ENCODE results near the gene AXIN1.

The AXIN1 gene

GRCh38 chr16:297832-298231 is 54.7 kb downstream of the AXIN1 start:
- DNase-seq: no peak

- DNase-seq: no peak
Observed at GRCh38 chr16:296806-297510, 55.6 kb downstream of the AXIN1 start.

DNA sequence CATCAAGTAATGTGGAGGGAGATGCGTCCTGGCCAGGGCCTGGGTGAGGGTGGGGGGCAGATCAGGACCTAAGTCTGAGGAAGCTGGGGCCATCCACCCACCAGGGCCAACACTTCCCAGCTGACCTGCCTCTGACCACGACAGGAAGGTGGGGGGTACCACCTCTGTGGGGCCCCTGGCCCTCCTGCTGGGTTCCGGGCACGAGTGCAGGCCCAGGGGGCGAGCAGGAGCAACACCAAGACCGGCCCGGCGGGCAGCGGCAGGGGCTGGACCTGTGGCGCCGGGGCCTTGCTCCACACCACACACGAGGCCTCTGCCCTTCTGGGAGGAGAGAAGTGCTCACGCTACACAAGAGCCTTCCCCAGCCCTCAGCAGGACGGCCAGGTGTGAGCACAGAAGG is 56.2 kb downstream of the AXIN1 start:
- no peak for DNase-seq

- DNase-seq: no peak
Observed at GRCh38 chr16:293043-293775, 59.3 kb downstream of the AXIN1 start.

DNA sequence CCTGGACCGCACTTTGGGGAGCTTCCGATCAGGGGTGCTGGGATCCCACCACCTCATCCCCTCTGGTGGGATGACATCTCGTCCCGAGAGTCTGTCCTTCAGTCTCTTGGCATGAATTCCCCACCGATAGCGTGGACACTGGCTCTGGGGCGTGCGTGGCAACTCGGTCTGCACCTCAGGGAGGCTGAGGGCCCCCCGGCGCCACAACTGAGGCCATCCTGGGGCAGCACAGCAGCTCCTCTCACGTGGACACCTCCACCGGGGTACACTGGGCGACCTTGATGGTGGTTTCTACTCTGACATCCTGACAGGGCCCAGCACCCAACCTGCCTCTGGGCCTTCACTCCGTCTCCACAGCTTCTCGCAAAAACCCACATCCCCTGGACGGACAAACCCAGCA is 61.0 kb downstream of the AXIN1 start:
- DNase-seq: no peak

GRCh38 chr16:290681-291405 is 61.7 kb downstream of the AXIN1 start:
- DNase-seq: no peak

- DNase-seq: no peak
Observed at GRCh38 chr16:290015-290680, 62.4 kb downstream of the AXIN1 start.

DNA sequence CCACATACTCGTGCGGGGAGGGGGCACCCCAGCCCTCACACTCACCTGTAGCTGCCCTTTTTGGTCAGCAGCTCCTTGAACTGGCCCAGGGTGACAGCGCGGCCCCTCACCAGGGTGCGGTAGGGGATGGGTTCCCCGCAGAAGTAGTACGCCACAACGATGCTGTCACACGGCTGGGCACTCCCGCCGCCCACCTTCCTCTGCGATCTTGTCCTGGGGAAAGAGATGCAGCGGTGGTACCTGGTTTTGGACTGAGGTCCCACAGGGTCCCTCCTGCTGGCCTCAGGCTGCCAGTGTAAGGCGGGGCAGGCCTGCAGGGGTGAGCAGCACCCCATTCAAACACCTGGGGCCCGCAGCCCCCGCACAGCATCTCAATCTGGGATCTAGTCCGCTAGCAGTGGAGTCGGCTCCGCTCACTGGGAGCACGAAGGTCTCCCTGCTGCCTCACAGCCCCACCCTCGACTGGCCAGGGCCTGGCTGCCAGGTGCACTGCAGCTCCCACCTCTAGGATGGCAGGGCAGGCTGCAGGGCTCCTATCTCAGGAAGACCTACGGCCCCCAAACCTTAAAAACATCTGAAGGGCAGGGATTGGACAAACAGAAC is 63.0 kb downstream of the AXIN1 start:
- DNase-seq: no peak

DNA sequence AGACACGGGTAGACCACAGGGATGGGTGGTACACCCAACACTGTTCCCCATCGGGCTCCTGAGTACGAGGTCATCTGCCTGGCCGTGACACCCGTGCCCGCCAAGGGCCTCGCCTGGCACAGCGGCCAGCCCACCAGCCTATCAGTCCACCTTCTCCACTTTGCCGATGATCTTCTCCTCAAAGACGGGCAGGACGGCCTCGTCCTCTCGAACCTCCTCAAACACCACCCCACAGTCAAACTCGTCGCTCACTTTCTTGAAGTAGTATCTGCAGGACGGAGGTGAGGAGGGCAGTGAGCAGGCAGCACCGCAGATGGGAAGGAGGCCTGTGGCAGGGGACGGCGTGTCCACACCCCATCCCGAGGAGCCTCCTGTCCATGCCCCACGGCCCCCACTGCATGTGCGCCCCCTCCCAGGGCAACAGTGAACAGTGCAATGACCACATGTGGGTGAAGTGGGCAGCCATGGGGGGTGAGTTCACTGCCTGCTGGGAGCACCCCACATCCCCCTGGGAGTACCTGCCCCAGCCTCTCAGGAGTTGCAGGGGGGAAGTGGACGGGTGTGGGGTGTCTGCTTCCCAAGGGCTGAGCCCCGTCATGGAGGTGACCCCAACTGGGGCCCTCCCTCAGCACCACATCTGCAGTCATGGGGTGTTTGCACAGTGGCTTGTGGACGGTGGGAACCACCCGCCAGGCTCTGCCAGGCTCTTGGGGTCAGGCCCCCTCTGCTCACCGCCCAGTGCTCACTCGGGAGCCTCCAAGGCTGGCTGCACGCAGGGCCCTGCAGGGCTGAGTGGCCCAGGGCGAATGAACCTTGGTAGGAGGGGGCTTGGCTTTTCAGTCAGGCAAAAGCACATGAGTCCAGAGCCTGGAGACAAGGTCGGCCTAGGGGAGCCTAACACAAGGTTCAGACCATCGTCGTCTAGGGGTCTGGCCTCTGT is 64.3 kb downstream of the AXIN1 start:
- DNase-seq: no peak

- no peak for DNase-seq
Observed at GRCh38 chr16:287298-287811, 65.2 kb downstream of the AXIN1 start.

- no peak for DNase-seq
Observed at GRCh38 chr16:286491-287297, 65.8 kb downstream of the AXIN1 start.

DNA sequence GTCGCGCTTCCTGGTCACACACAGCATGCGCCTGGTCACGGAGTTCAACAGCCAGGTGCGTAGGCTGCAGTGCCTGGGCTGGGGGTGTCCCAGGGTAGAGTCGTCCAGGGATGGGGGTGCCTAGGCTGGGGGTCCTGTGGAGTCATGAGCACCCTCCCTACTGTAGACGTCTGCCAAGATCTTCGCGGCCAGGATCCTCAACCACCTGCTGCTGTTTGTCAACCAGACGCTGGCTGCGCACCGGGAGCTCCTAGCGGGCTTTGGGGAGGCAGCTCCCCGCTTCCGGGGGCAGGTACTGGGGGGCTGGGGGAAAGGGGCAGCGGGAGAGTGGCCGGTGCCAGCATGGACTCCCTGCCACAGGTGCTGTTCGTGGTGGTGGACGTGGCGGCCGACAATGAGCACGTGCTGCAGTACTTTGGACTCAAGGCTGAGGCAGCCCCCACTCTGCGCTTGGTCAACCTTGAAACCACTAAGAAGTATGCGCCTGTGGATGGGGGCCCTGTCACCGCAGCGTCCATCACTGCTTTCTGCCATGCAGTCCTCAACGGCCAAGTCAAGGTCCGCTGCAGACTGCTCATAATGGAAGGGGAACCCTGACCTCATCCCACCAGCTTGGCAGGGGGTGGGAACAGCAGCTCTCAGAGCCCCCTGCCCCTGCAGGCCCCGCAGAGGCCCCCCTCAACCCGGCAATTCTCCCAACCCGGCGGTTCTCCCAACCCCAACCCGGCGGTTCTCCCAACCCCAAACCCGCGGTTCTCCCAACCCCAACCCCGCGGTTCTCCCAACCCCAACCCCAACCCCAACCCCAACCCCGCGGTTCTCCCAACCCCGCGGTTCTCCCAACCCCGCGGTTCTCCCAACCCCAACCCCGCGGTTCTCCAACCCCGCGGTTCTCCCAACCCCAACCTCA is 67.1 kb downstream of the AXIN1 start:
- no peak for DNase-seq

DNA sequence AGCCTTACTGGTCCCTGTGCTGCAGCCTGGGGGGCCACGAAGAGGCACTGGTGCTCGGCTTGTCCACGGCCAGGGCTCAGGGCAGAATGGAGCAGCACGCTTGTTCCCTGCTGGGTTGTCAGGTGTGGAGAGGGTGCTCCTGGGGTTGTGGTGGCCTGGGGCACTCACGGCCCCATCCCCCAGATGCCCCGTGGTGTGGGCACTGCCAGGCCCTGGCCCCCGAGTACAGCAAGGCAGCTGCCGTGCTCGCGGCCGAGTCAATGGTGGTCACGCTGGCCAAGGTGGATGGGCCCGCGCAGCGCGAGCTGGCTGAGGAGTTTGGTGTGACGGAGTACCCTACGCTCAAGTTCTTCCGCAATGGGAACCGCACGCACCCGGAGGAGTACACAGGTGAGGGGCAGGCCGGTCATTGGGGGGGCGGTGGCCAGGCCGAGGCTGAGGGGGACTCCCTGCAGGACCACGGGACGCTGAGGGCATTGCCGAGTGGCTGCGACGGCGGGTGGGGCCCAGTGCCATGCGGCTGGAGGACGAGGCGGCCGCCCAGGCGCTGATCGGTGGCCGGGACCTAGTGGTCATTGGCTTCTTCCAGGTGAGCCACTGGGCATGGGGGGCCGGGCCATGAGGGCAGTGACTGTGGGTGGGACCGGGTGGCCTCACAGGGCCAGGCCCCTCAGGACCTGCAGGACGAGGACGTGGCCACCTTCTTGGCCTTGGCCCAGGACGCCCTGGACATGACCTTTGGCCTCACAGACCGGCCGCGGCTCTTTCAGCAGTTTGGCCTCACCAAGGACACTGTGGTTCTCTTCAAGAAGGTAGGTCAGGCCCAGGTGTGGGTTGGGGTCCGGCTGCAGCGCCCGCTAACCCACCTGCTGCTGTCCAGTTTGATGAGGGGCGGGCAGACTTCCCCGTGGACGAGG is 68.1 kb downstream of the AXIN1 start:
- no peak for DNase-seq

- DNase-seq: no peak
Observed at GRCh38 chr16:283033-283805, 69.3 kb downstream of the AXIN1 start, which contains the start of gene PDIA2. PDIA2 (plus strand) TSS chr16:283164; CDS start chr16:283170, 6 bp downstream.

DNA sequence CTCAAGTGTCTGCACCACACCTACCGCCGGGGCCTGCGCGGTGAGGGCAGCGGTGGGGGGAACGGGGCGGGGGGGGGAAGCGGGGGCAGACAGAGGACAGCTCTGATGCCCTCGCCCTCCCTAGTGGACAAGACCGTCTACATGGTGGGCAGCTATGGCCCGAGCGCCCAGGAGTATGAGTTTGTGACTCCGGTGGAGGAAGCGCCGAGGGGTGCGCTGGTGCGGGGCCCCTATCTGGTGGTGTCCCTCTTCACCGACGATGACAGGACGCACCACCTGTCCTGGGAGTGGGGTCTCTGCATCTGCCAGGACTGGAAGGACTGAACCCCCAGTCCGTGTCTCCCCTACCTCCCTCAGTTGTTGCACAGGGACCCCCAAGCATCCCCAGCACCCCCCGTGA is 70.0 kb downstream of the AXIN1 start:
- DNase-seq: no peak

GRCh38 chr16:281660-282255 is 70.8 kb downstream of the AXIN1 start:
- no peak for DNase-seq

All from CD4-positive, alpha-beta T cell treated with Interleukin-4 for 1 hour (primary cell).